ENCODE results near the gene CDYL2. TPM values are rescaled to one million over a fixed set of nuclear protein-coding genes. Genes with fewer than 3 reads are reported as not detected.
"Not testable (repeated sequence)": the region's sequence is repeated elsewhere in the genome, so short reads cannot be mapped to it uniquely, and the experiment has no call there.

Gene CDYL2
- 4.1 and 5.0 TPM in 2 replicates for total RNA-seq (2014; rRNA removed; shearing (Covaris generic))

DNA sequence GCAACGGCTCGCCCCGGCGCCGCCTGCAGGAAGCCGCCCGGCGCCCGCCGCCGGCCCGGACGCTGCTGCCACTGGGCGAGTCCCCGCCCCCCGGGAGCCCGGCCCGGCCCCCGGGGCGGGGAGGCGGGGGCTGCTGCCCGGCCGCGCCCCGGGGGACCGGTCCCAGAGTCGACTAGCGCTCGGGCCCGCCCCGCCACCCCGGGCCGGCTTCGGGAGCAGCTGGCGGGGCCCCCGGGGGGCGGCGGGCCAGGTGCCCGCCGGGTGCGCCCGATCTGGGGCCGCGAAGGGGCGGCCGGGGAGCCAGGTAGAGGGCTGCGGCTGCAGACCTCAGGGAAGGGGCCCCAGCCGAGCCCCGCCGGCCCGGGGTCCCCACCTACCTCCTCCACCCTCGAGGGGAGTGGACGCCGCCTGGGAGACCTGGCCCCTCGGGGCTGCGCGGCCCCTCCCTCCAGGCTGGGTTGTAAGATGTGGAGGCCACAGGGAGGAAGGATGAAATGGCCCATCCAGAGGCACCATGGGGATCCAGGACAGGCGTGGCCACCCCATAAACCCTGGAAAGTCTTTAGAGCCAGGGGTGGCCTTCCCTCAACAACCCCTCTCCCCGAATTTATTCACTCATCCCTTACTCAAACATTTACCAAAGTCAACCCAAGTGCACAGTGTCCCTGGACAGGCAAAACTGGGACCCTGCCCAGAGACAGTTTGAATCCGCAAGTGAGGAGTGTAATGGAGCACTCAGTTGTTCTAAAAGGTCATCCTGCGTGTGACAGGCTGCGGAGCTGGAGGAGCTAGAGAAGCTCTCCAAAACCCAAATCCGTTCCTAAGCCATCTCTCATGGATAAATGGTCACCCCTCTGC lies at the start of gene CDYL2:
CDYL2 (minus strand) TSS at position 73 of the 858 bp plus-strand sequence. CDS start 425 bp downstream, outside the sequence.
- peak; percentile 54 for DNase-seq (ENCODE audit: low read depth)

GRCh38 chr16:80852261-80852872 lies 48.0 kb upstream of the CDYL2 start:
- DNase-seq (ENCODE audit: low read depth): peak; percentile 13

DNA sequence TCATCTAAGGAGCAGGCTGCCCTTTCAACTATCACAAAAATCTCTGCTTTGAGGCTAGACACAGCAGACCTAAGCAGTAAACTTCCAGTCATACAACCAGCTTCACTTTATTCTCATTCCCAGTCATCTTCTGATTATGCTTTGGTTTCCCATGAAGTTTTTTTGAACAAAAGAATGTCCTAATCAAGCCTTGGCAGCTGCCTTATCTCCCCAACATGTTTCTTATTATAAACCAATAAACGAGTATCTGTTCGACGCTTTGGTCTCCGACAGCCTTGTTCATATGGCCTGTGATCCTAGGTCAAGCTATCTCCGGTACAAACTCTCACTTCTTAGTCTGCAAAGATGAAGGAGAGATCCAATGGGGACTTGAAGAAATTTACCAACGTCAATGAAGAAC lies 47.4 kb upstream of the CDYL2 start:
- no peak for DNase-seq (ENCODE audit: low read depth)

GRCh38 chr16:80850757-80851156 lies 46.4 kb upstream of the CDYL2 start:
- DNase-seq (ENCODE audit: low read depth): no peak

DNA sequence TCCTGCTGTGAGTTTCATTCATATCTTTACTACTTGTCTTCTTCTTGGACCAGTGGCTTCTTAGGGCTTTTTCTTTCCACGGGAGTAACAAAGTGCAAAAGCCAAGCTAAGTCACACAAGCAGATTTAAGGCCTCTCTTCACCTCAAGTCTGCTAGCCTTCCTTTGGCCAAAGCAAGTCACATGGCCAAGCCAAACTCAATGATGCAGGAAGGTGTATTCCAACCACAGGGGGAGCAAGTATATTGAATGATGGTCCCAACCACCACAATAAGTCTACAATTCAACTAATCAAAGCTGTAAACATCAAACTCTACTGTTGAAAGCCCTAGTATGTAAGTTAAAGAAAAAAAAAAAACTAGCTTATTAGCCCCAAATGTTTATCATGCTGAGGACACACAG lies 44.5 kb upstream of the CDYL2 start:
- DNase-seq (ENCODE audit: low read depth): no peak

DNA sequence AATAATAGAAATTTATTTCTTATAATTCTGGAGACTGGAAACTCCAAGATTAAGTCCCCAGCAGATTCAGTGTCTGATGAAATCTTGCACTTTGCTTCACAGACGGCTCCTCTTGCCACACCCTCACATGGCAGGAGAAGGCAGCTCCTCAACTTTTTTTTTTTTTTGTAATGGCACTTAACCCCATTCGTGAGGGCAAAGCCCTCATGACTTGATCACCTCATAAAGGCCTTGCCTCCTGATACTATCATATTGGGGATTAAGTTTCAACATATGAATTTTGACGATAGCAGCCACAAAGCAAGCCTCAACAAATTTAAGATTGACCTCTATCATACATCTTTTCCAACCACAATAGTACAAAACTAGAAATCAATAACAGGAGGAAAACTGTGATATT lies 42.3 kb upstream of the CDYL2 start:
- DNase-seq (ENCODE audit: low read depth): no peak

- no peak for DNase-seq (ENCODE audit: low read depth)
Observed at GRCh38 chr16:80846275-80846674, 41.9 kb upstream of the CDYL2 start.

- no peak for DNase-seq (ENCODE audit: low read depth)
Observed at GRCh38 chr16:80844395-80844794, 40.0 kb upstream of the CDYL2 start.

GRCh38 chr16:80841231-80841630 lies 36.8 kb upstream of the CDYL2 start:
- no peak for DNase-seq (ENCODE audit: low read depth)

GRCh38 chr16:80837533-80838147 lies 33.2 kb upstream of the CDYL2 start:
- no peak for DNase-seq (ENCODE audit: low read depth)

DNA sequence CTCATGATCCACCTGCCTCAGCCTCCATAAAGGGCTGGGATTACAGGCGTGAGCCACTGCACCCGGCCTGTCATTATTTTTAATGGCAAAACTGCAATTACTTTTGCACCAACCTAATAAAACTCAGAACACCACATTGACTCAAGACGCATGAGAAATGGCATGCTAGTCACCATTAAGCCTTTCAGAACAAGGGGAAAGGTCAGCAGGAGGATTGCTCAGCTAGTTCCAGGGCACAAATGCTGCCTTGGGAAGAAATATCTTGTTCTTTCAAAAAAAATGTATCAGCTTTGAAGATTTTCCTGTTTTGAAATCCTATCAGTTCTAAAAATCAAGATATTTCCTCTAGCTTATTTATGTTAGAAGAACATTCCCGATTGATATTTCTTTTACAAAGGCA lies 32.4 kb upstream of the CDYL2 start:
- peak; percentile 2 for DNase-seq (ENCODE audit: low read depth)

DNA sequence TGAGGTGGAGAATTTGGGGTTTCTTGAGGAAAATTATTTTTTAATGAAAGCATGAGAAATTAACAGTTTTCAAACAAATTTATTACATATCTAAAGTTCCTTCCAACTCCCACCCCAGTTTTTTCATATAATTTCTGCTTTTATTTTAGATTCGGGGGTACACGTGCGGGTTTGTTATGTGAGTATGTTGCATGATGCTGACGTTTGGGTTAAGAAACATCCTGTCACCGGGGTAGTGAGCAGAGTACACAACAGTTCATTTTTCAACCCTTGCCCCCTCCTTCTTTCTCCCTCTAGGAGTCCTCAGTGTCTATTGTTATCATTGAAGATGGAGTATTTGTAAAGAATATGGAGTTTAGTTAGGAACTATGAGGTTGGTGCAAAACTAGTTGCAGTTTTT lies 31.8 kb upstream of the CDYL2 start:
- no peak for DNase-seq (ENCODE audit: low read depth)

GRCh38 chr16:80831039-80831438 lies 26.6 kb upstream of the CDYL2 start:
- DNase-seq (ENCODE audit: low read depth): no peak

- no peak for DNase-seq (ENCODE audit: low read depth)
Observed at GRCh38 chr16:80828495-80828894, 24.1 kb upstream of the CDYL2 start.

DNA sequence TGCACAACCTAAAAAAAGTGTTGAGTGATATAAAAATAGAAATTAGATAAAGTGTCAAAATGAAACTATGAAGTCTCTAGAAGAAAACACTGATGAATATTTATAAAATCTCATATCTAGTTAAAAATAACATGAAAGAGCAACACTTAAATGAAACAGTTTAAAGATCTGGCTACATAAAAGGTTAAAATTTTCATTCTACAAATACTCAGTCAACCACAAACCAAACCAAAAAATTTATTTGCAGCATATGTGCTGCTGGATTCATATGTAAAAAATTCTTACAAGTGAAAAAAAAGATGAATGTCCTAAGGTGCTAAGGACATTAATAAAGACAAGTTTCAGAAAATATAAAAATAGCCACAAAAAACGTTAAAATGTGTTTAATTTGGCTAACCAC lies 22.6 kb upstream of the CDYL2 start:
- DNase-seq (ENCODE audit: low read depth): no peak

GRCh38 chr16:80825365-80825758 lies 21.0 kb upstream of the CDYL2 start:
- no peak for DNase-seq (ENCODE audit: low read depth)

DNA sequence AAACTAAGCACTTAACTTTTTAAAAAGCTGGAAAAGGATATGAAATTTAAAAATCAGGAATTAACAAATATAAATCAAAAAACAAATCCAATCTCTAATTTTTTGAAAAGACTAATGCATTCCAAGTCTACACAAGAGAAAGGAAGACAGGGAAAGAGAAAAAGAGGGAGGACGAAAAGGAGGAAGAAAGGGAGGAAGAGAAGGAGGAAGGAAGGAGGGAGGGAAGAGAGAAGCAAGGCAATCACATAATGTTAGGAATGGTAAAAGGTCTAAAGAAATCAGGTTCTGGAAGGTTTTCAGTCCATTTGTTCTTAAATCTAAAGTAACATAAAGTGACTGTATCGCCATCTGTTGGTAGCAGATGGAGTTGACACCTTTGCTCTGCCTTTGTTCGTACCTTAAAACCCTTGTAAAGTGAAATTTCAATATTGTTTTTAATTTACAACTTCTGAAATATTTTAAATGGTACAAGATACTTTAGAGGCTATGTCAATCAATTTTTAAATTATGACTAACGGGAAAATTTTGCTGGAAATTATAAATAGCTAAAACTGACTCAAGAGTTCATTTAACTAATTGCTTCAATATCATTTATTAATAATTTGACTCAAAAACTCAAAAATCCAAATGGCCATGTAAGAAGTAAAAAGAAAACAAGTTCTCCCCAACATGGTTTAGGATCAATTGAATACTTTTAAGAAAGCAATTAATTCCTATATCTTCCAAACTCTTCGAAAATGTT lies 20.4 kb upstream of the CDYL2 start:
- peak; percentile 46 for DNase-seq (ENCODE audit: low read depth)

DNA sequence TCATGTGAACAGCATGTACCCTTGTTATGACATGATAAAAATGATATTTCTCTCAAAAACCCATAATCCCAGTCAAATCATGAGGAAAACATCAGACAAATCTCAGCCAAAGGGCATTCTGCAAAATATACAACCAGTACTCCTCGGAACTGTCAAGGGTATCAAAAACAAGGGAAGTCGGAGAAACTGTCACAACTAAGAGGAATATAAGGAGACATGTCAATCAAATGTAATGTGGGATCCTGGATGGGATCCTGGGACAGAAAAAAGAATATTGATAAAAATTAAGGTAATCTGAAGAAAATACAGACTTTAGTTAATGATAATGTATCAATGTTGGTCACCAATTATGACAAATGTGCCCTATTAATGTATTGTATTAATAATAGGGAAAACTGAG lies 15.6 kb upstream of the CDYL2 start:
- no peak for DNase-seq (ENCODE audit: low read depth)

DNA sequence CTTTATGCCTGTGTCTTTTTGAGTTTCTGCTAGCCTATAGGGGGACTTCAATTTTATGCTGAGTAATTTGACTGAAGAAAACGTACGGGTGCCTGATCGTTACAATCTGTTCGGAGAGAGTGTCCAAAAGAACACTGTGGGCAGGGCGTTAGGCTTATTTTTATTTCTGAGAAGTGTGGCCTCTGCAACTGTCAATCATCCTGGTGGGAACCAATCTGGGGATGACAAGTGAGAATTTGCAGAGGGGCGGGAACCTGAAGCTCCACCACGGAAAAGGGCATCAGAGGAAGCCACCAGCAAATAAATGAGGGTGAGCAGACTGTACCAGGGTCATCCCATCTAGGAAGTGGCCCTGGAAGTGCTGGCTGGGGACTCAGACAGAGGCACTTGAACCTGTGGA lies 12.0 kb upstream of the CDYL2 start:
- no peak for DNase-seq (ENCODE audit: low read depth)

GRCh38 chr16:80815278-80815677 lies 10.9 kb upstream of the CDYL2 start:
- DNase-seq (ENCODE audit: low read depth): not testable (repeated sequence)

GRCh38 chr16:80812593-80812992 lies 8.2 kb upstream of the CDYL2 start:
- no peak for DNase-seq (ENCODE audit: low read depth)

DNA sequence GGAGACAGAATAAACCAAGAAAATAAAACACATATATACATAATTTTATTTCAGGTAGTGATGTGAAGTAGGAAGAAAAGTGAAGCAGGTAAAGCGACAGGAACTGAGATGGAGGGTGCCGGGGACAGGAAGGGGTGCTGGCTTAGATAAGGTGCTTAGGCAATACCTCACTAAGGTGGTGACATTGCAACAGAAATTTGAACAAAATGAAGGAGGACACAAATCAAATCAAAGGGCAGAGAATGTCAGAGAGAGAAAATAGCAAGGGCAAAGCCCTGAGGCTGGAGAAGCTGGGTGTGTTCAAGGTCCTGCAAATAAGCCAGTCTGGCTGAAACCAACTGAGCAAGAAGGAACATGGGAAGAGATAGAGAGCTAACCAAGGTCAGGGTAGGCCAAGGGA lies 5.0 kb upstream of the CDYL2 start:
- DNase-seq (ENCODE audit: low read depth): no peak

All from Daoy (cell line).